ENCODE measurements around the gene SEPTIN8. TPM values are rescaled to one million over a fixed set of nuclear protein-coding genes. Genes with fewer than 3 reads are reported as not detected.

SEPTIN8 gene
- total and polyA plus RNA-seq, 2 donors (not counting 3 experiments of a cell fraction or from before 2014, with no cell fraction given) = 56.6 to 82.1 TPM

DNA sequence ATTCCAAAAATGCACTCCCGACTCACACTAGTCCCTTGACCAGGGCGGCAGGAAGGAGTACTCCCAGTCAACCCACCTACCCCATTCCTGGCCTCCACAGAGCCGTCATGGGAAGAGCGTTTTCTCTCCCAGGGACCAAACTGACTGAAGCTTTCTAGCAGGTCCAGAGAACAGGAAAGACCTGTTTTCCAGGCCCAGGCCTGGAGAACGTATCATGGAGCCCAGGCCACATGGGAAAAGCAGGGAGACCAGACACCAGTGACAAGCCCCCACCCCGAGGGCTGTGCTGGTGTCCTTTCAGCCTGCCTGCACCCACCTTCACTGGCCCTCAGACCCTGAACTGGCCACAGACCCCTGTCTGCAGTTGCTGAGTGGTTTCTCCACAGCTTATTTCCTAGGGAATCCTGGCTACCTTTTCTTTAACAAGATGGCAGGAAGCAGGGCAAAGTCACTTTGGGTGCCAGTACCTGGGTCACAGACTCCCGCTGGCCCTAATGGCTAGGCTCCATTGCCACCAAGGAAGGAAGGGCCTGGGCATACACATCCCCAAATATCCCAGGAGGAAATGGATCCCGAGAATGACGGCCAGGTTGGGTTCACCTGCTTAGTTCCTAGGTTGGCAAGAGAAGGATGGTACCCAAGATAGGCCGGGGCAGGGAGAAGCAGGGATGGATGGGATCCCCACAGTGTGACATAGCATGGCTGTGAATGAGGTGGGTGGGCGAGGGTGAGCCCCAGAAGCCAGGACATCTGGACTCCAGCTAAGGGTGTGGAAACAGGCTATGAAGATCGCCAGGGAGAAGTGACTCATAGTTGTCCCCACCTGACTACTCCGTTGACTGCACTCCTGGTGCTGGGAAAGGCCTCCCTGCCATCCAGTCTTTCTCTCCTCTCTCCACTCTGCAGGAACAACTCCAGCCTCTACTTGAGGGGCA, 17.7 kb downstream of the SEPTIN8 start:
- ChIA-PET CTCF (no interaction called here), POLR2A (no interaction called here)
- Histone ChIP-seq H4K20me1 (replicated peaks; ENCODE audit: control insufficient read depth, extremely low read depth, insufficient read depth, low read length) (no peaks in the 10 kb centered on the region), H2AFZ (ENCODE audit: low read depth, low read length) (no peak overlapping the region), H3K79me2 (ENCODE audit: control insufficient read depth, insufficient read depth, low read length) (no peaks in the 10 kb centered on the region), H3K9me1 (replicated peaks; ENCODE audit: control insufficient read depth, extremely low read depth, insufficient read depth, low read length) (no peaks in the 10 kb centered on the region), H3K4me2 (ENCODE audit: insufficient read depth, low read length) (no peak overlapping the region), H3K27ac (ENCODE audit: insufficient read depth, low read depth, low read length) (no peak overlapping the region), H3K9me3 (replicated peaks; ENCODE audit: control insufficient read depth, insufficient read depth, low read length) (no peaks in the 10 kb centered on the region), H3K9ac (replicated peaks; ENCODE audit: extremely low read depth, insufficient read depth, low read length) (no peak overlapping the region), H3K36me3 (ENCODE audit: control insufficient read depth in 2 of 2, extremely low read depth in 1 of 2, insufficient read depth in 2 of 2, low read length in 2 of 2) (peaks cover 9 to 31% of the 10 kb centered on the region in 2 experiments), H3K4me1 (ENCODE audit: control insufficient read depth, extremely low read depth, insufficient read depth, low read length) (no peaks in the 10 kb centered on the region), H3K4me3 (replicated peaks in 1 of 3; ENCODE audit: insufficient read depth in 1 of 3, low read depth in 1 of 3, low read length in 3 of 3) (no peak overlapping the region), H3K27me3 (ENCODE audit: control insufficient read depth in 2 of 2, insufficient read depth in 2 of 2, low read length in 2 of 2) (no peaks in the 10 kb centered on the region)
- BruUV-seq (replicated peaks) = no TSS peak
- FAIRE-seq = no peak
- intact Hi-C loops (cut with micrococcal nuclease) = no loop called here
- dilution Hi-C loops (cut with MboI; ENCODE audit: extremely low pct_ligation_motif_present, low sequenced_read_pairs) = no loop called here
- no peak for TF ChIP-seq MYC (IDR thresholded peaks at IDR 0.05; ENCODE audit: low read depth, low read length)
- no peak for TF ChIP-seq FOS (IDR thresholded peaks at IDR 0.05; ENCODE audit: borderline replicate concordance, insufficient read depth, low read length)
- TF ChIP-seq, protein P1, sequence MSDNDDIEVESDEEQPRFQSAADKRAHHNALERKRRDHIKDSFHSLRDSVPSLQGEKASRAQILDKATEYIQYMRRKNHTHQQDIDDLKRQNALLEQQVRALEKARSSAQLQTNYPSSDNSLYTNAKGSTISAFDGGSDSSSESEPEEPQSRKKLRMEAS (IDR thresholded peaks at IDR 0.05; ENCODE audit: insufficient read depth, insufficient read length) = no peak
- TF ChIP-seq, protein P2, sequence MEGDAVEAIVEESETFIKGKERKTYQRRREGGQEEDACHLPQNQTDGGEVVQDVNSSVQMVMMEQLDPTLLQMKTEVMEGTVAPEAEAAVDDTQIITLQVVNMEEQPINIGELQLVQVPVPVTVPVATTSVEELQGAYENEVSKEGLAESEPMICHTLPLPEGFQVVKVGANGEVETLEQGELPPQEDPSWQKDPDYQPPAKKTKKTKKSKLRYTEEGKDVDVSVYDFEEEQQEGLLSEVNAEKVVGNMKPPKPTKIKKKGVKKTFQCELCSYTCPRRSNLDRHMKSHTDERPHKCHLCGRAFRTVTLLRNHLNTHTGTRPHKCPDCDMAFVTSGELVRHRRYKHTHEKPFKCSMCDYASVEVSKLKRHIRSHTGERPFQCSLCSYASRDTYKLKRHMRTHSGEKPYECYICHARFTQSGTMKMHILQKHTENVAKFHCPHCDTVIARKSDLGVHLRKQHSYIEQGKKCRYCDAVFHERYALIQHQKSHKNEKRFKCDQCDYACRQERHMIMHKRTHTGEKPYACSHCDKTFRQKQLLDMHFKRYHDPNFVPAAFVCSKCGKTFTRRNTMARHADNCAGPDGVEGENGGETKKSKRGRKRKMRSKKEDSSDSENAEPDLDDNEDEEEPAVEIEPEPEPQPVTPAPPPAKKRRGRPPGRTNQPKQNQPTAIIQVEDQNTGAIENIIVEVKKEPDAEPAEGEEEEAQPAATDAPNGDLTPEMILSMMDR (IDR thresholded peaks at IDR 0.05; ENCODE audit: extremely low read depth in 1 of 2, insufficient read depth in 1 of 2, low read depth in 1 of 2, low read length in 2 of 2) = no peak
- TF ChIP-seq POLR2A (IDR thresholded peaks at IDR 0.05; ENCODE audit: low read depth, low read length) = no peak
- no peak for TF ChIP-seq POLR2AphosphoS5 (IDR thresholded peaks at IDR 0.05; ENCODE audit: insufficient read depth, low read depth, low read length)
- TF ChIP-seq EZH2 (IDR thresholded peaks at IDR 0.05; ENCODE audit: borderline replicate concordance, low read depth, low read length, severe bottlenecking) = no peak
- no peak for TF ChIP-seq JUN (IDR thresholded peaks at IDR 0.05; ENCODE audit: borderline replicate concordance, insufficient read depth, insufficient read length, low read depth)
- TF ChIP-seq GATA2 (IDR thresholded peaks at IDR 0.05; ENCODE audit: insufficient read depth, insufficient read length, low read depth, low read length) = no peak
- DNase-seq (ENCODE audit: low read depth, low spot score) = no peak

All from endothelial cell of umbilical vein (primary cell).